ENCODE data around the gene RAB22A.
"Not testable (repeated sequence)": the region's sequence is repeated elsewhere in the genome, so short reads cannot be mapped to it uniquely, and the experiment has no call there.

Gene RAB22A

GRCh38 chr20:58389968-58390658, 80.6 kb downstream of the RAB22A start:
- no peak for DNase-seq

GRCh38 chr20:58390659-58391035, 81.1 kb downstream of the RAB22A start:
- no peak for DNase-seq

GRCh38 chr20:58392286-58392685, 82.8 kb downstream of the RAB22A start:
- no peak for DNase-seq

GRCh38 chr20:58393299-58393698, 83.8 kb downstream of the RAB22A start:
- no peak for DNase-seq

- no peak for DNase-seq
Measured at GRCh38 chr20:58394801-58395200, 85.3 kb downstream of the RAB22A start.

- DNase-seq = no peak
Measured at GRCh38 chr20:58395604-58396003, 86.1 kb downstream of the RAB22A start.

- no peak for DNase-seq
Measured at GRCh38 chr20:58397429-58397828, 87.9 kb downstream of the RAB22A start.

GRCh38 chr20:58398254-58398653, 88.7 kb downstream of the RAB22A start:
- no peak for DNase-seq

GRCh38 chr20:58399926-58400325, 90.4 kb downstream of the RAB22A start:
- no peak for DNase-seq

- DNase-seq = no peak
Measured at GRCh38 chr20:58401162-58401561, 91.6 kb downstream of the RAB22A start.

- no peak for DNase-seq
Measured at GRCh38 chr20:58402305-58402704, 92.8 kb downstream of the RAB22A start.

GRCh38 chr20:58402827-58403226, 93.3 kb downstream of the RAB22A start:
- no peak for DNase-seq

GRCh38 chr20:58403272-58403671, 93.8 kb downstream of the RAB22A start:
- DNase-seq = no peak

- DNase-seq = no peak
Measured at GRCh38 chr20:58405504-58406291, 96.2 kb downstream of the RAB22A start.

GRCh38 chr20:58406422-58407001, 97.0 kb downstream of the RAB22A start:
- DNase-seq = no peak

- DNase-seq = no peak
Measured at GRCh38 chr20:58407201-58407873, 97.8 kb downstream of the RAB22A start.

GRCh38 chr20:58407966-58408557, 98.5 kb downstream of the RAB22A start:
- DNase-seq = peak; percentile 14

- DNase-seq = peak; percentile 83
Measured at GRCh38 chr20:58408603-58409246, 99.2 kb downstream of the RAB22A start.

- DNase-seq = not testable (repeated sequence)
Measured at GRCh38 chr20:58414216-58414615, 104.7 kb downstream of the RAB22A start.

- not testable (repeated sequence) for DNase-seq
Measured at GRCh38 chr20:58414786-58415185, 105.3 kb downstream of the RAB22A start.

- DNase-seq = no peak
Measured at GRCh38 chr20:58416057-58416456, 106.5 kb downstream of the RAB22A start.

- no peak for DNase-seq
Measured at GRCh38 chr20:58416835-58417234, 107.3 kb downstream of the RAB22A start.

Measured in NCI-H2029 treated with DMSO at 0.1 percent for 48 hours (cell line).